Cardiac muscle cell (in vitro differentiated cells and primary cell): Measurements from ENCODE around the gene TGFBR3L. TPM values are rescaled to one million over a fixed set of nuclear protein-coding genes. Genes with fewer than 3 reads are reported as not detected.

Experiments
- DNase-seq, 2 donors: peaks; one replicate each; pipeline versions ENCODE4 v3.0.0 to v3.0.0-alpha.2; 2010 to 2017; ENCODE audit warnings: low read depth in 1 of 2, low spot score in 1 of 2
- H3K27ac ChIP-seq: fragments of 200-600 bp; sonication (generic); 2 replicates; pipeline ENCODE4 v1.5.1; 2016
- H3K27me3 ChIP-seq: fragments of 200-600 bp; sonication (generic); 2 replicates; pipeline ENCODE4 v1.6.0; 2016; ENCODE audit warnings: control low read depth
- H3K36me3 ChIP-seq: fragments of 200-600 bp; sonication (generic); 2 replicates; pipeline ENCODE4 v1.5.1; 2016; ENCODE audit warnings: control low read depth
- H3K4me1 ChIP-seq: fragments of 200-600 bp; sonication (generic); 2 replicates; pipeline ENCODE4 v1.8.1; 2017; ENCODE audit warnings: low read depth, mild to moderate bottlenecking, mixed run types
- H3K4me3 ChIP-seq: fragments of 200-600 bp; sonication (generic); 2 replicates; pipeline ENCODE4 v1.5.1; 2016; ENCODE audit warnings: mild to moderate bottlenecking
- H3K9me3 ChIP-seq: fragments of 200-600 bp; sonication (generic); 2 replicates; pipeline ENCODE4 v1.5.1; 2017; ENCODE audit warnings: low read depth, mild to moderate bottlenecking, control low read depth
- CTCF ChIP-seq: IDR thresholded peaks from 2 replicates; pipeline ENCODE4 v1.5.1; 2012; ENCODE audit warnings: low read depth, mild to moderate bottlenecking, low read length
- polyA plus RNA-seq: library from polyadenylated mRNA; unstranded; fragments of >200 nt; fragmentation: Nextera tagmentation; extraction: Ambion mirVana; gene quantifications from 2 replicates; pipeline ENCODE4 v1.2.1, GENCODE V29; 2016
- total RNA-seq: library from RNA; depleted of rRNA; stranded (reverse); fragments of >200 nt; gene quantifications from 2 replicates; pipeline ENCODE4 v1.2.3, GENCODE V29; 2016

Gene TGFBR3L
- total and polyA plus RNA-seq, 2 experiments from 2014 or later: 2.6 to 3.2 TPM

GRCh38 chr19:7871437-7872305, 43.0 kb upstream of the TGFBR3L start:
- no peaks in the 10 kb centered on the region for H3K36me3 ChIP-seq
- H3K9me3 ChIP-seq: no peaks in the 10 kb centered on the region
- peak overlapping the region; percentile 20 for H3K4me3 ChIP-seq
- DNase-seq: peak; percentile 96 to 98
- no peak for TF ChIP-seq CTCF
- H3K4me1 ChIP-seq: peaks cover 6% of the 10 kb centered on the region
- peak overlapping the region; percentile 85 for H3K27ac ChIP-seq
- peaks cover 23% of the 10 kb centered on the region for H3K27me3 ChIP-seq

GRCh38 chr19:7872306-7873204, 42.1 kb upstream of the TGFBR3L start:
- Histone ChIP-seq H3K27ac (no peak overlapping the region), H3K9me3 (no peaks in the 10 kb centered on the region), H3K27me3 (peaks cover 17% of the 10 kb centered on the region), H3K36me3 (no peaks in the 10 kb centered on the region), H3K4me1 (peaks cover 6% of the 10 kb centered on the region), H3K4me3 (no peak overlapping the region)
- no peak for DNase-seq
- TF ChIP-seq CTCF: no peak

DNA sequence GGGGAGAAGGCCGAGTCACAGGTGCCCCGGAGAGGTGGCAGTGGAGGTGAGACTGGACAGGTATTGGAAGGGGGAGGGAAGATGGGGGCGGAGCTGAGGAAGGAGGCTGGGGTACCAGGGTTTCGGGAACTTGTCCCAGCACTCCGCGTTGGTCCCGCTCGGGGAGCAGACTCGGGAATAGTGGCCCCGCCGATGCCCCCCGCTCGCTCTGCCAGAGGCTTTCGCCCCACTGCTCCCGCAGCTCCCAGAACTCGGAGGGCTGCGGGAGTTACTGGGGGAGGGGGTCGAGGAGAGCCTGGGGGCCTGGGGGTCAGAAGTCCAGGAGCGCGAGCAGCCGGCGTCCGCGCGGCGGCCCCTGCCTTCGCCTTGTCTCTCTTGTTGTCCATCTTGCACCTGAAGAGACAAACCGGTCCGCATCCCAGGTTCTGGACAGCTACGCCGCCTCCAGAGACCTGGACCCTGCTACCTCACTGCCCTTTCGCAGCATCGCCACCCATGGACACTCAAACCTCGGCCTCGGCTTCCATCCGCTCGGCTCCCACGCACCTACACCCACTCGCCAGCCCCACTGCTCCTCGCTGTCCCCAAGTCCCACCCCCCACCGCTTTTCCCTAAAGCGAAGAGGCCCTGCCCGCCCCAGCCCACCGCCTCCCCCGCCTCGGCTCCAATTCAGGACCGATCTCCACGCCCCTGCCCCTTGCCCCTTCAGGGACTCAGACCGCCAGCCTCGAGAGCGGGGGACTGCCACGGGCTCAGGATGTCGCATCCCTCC, 41.1 kb upstream of the TGFBR3L start:
- Histone ChIP-seq H3K27ac (no peak overlapping the region), H3K27me3 (peaks cover 17% of the 10 kb centered on the region), H3K36me3 (no peaks in the 10 kb centered on the region), H3K9me3 (no peaks in the 10 kb centered on the region), H3K4me3 (peak overlapping the region; percentile 49), H3K4me1 (peaks cover 4% of the 10 kb centered on the region)
- no peak for TF ChIP-seq CTCF
- peak in 1 of 2 donors; percentile 45 for DNase-seq

DNA sequence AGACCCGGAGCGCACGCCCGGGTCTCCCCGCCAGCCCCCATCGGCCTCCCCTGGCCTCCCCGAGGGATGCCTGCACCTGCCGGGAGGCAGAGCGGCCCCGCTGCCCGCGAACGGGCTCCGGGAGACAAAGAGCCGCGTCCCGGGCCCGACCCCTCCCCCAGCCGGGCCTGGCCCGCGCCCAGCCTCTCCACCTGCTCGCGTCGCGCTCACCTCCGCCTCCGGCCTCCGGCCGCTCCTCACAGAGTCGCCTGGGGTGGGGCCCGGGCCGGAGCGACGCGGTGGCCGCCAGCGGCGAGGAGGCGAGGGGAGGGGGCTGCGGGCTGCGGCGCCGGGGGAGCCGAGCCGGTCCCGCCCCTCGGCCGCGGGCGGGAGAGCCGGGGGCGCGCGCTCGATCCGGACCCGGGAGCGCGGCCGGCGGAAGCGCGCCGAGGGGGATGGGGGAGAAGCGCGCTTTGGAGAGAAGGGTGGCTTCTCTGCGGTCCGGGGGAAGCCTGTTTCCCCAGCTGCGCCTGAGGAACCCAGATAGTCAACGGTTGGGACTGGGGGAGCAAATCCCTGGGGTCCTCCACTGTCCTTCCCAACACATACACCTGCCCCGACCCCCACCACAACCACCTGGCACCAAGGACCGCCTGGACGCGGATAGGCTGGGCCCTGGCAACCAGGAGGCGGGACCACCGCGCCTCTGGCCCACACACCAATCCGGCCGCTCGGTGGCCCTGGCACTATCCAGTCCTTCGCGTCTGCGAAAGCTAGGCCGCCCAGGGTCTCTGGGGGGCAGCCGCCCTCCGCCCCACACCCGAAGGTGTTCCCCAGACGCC, 40.3 kb upstream of the TGFBR3L start, which contains the start of gene PRR36:
TSS of gene PRR36 (minus strand) at position 315 of the 821 bp plus-strand sequence. CDS start 701 bp downstream, outside the sequence.
- H3K27ac ChIP-seq: no peak within 1 kb of the TSS

More for the DNA sequence above, 40.3 kb upstream of the TGFBR3L start, which contains the start of gene PRR36:
- Histone ChIP-seq H3K9me3 (no peaks in the 10 kb centered on the region), H3K4me3 (peak within 1 kb of the TSS; percentile 49), H3K36me3 (no peaks in the 10 kb centered on the region), H3K27me3 (peaks cover 17% of the 10 kb centered on the region), H3K4me1 (peaks cover 3% of the 10 kb centered on the region)
- peak in 1 of 2 donors; percentile 90 for DNase-seq
- TF ChIP-seq CTCF: no peak
